GM12878 (cell line): ENCODE measurements around the gene TAGLN. TPM values are rescaled to one million over a fixed set of nuclear protein-coding genes. Genes with fewer than 3 reads are reported as not detected.
A peak's percentile ranks its signal among the peaks of the same experiment; 100 is the strongest.

Source experiments
- ATAC-seq: fragments of 200-7000 bp; cut with Tn5 transposase; 3 replicates; pipeline ENCODE4 v1.9.1; 2020; ENCODE audit warnings: mild to moderate bottlenecking, moderate library complexity
- BruUV-seq: library from RNA; stranded (reverse); fragments of 400-500 nt; replicated peaks from 2 replicates; lab custom pipeline; 2021; lab: Mats Ljungman, UMichigan
- CTCF ChIA-PET: fragments of 300-600 bp; sonication (Branson Sonifier 250); formaldehyde crosslinking; extraction: SDS; loops from one replicate; lab custom pipeline; 2021; ENCODE audit warnings: inconsistent platforms; lab: Yijun Ruan, JAX
- POLR2A ChIA-PET: fragments of 350-600 bp; formaldehyde crosslinking; extraction: SDS; loops from one replicate; lab custom pipeline; 2021; ENCODE audit warnings: inconsistent platforms; lab: Charles Lee
- RAD21 ChIA-PET: fragments of 300-600 bp; sonication (Branson Sonifier 250); formaldehyde crosslinking; loops from one replicate; lab custom pipeline; 2023; ENCODE audit warnings: antibody characterized with exemption; ENCODE audit not compliant: unreplicated experiment; lab: Charles Lee
- SMC1A ChIA-PET: fragments of 300-600 bp; sonication (Branson Sonifier 250); formaldehyde crosslinking; loops from one replicate; lab custom pipeline; 2023; ENCODE audit not compliant: unreplicated experiment, uncharacterized antibody; lab: Charles Lee
- DNase-seq: peaks from one replicate; pipeline ENCODE4 v3.0.0-alpha.2; 2011; ENCODE audit warnings: low read depth, low spot score
- FAIRE-seq: peaks from 3 replicates; lab custom pipeline; 2011; peaks lifted over from hg19 to GRCh38; lab: Jason Lieb, UNC
- H2AFZ ChIP-seq: 2 replicates; pipeline ENCODE4 v1.6.0; 2011; ENCODE audit warnings: low read depth, low read length, control low read depth; ENCODE audit not compliant: control insufficient read depth
- H3K27ac ChIP-seq: 2 replicates; pipeline ENCODE4 v1.5.1; 2011; ENCODE audit warnings: control low read depth; ENCODE audit not compliant: control insufficient read depth, insufficient read depth
- H3K27me3 ChIP-seq, 2 experiments: replicated peaks in 1 of 2; 2 replicates each; pipeline versions ENCODE4 v1.6.0 to v1.6.1; 2011; ENCODE audit warnings: low read length in 1 of 2; ENCODE audit not compliant: control insufficient read depth in 2 of 2, insufficient read depth in 2 of 2
- H3K36me3 ChIP-seq, 2 experiments: 2 replicates each; pipeline ENCODE4 v1.5.1; 2011; ENCODE audit warnings: low read length in 1 of 2; ENCODE audit not compliant: control insufficient read depth in 2 of 2, insufficient read depth in 2 of 2
- H3K4me1 ChIP-seq: 2 replicates; pipeline ENCODE4 v1.6.1; 2011; ENCODE audit warnings: mild to moderate bottlenecking, low read length, moderate library complexity, mixed read lengths; ENCODE audit not compliant: control insufficient read depth, insufficient read depth
- H3K4me2 ChIP-seq: 2 replicates; pipeline ENCODE4 v1.6.0; 2011; ENCODE audit warnings: control low read depth; ENCODE audit not compliant: control insufficient read depth, insufficient read depth
- H3K4me3 ChIP-seq: fragments of 200-600 bp; sonication (generic); 2 replicates; pipeline ENCODE4 v1.5.1; 2016
- H3K79me2 ChIP-seq: 2 replicates; pipeline ENCODE4 v1.6.0; 2011; ENCODE audit warnings: low read length; ENCODE audit not compliant: control insufficient read depth, insufficient read depth
- H3K9ac ChIP-seq: 2 replicates; pipeline ENCODE4 v1.8.0; 2011; ENCODE audit warnings: low read length, control low read depth, mixed read lengths; ENCODE audit not compliant: control insufficient read depth, insufficient read depth
- H3K9me3 ChIP-seq: replicated peaks from 3 replicates; pipeline ENCODE4 v1.5.1; 2011; ENCODE audit warnings: mild to moderate bottlenecking, low read length; ENCODE audit not compliant: control insufficient read depth, insufficient read depth
- H4K20me1 ChIP-seq: 2 replicates; pipeline ENCODE4 v1.6.0; 2011; ENCODE audit not compliant: control insufficient read depth, insufficient read depth
- CBFB ChIP-seq: IDR thresholded peaks from 2 replicates; pipeline ENCODE4 v1.6.1; 2016; ENCODE audit warnings: antibody characterized with exemption, low read depth
- CBX5 ChIP-seq: sonication (generic); IDR thresholded peaks from 2 replicates; pipeline ENCODE4 v1.6.1; 2016; ENCODE audit warnings: low read depth, moderate library complexity, mild to moderate bottlenecking, inconsistent platforms
- EED ChIP-seq: sonication (generic); IDR thresholded peaks from 2 replicates; pipeline ENCODE4 v1.6.1; 2016; ENCODE audit warnings: antibody characterized with exemption, low read depth
- HDAC2 ChIP-seq: fragments of 200-600 bp; sonication (generic); IDR thresholded peaks from 2 replicates; pipeline ENCODE4 v1.6.1; 2017
- IKZF2 ChIP-seq, 2 experiments: fragments of 450-650 bp; IDR thresholded peaks; 2 replicates each; pipeline ENCODE4 v1.6.1; 2017; ENCODE audit warnings: mild to moderate bottlenecking in 2 of 2, moderate library complexity in 2 of 2
- MEF2A ChIP-seq: IDR thresholded peaks from 2 replicates; pipeline ENCODE4 v1.6.1; 2011; ENCODE audit warnings: low read depth, mild to moderate bottlenecking, low read length, moderate library complexity; ENCODE audit not compliant: insufficient read depth
- NFYA ChIP-seq: IDR thresholded peaks from 2 replicates; pipeline ENCODE4 v1.6.1; 2011; ENCODE audit warnings: low read depth, mild to moderate bottlenecking, low read length, improper control_type of control experiment, borderline replicate concordance
- SPI1 ChIP-seq: IDR thresholded peaks from 2 replicates; pipeline ENCODE4 v1.6.1; 2011; ENCODE audit warnings: low read depth, mild to moderate bottlenecking, low read length, moderate library complexity, borderline replicate concordance; ENCODE audit not compliant: insufficient read depth
- SREBF2 ChIP-seq: IDR thresholded peaks from 2 replicates; pipeline ENCODE4 v1.6.1; 2012; ENCODE audit warnings: mild to moderate bottlenecking, low read length
- YY1 ChIP-seq: IDR thresholded peaks from 2 replicates; pipeline ENCODE4 v1.6.1; 2011; ENCODE audit warnings: low read depth, mild to moderate bottlenecking, low read length
- ZNF622 ChIP-seq: fragments of 450-650 bp; IDR thresholded peaks from 2 replicates; pipeline ENCODE4 v1.6.1; 2017; ENCODE audit warnings: mild to moderate bottlenecking, inconsistent platforms
- ZZZ3 ChIP-seq: IDR thresholded peaks from 2 replicates; pipeline ENCODE4 v1.6.1; 2011; ENCODE audit warnings: low read depth; ENCODE audit not compliant: control insufficient read depth, insufficient read length
- WGBS: methylation state at CpG from one replicate; pipeline ENCODE4 v1.1.6; 2016; ENCODE audit warnings: low lambda C conversion rate; ENCODE audit not compliant: insufficient replicate concordance, insufficient coverage; ENCODE audit errors: missing lambda C conversion rate; 5-methylcytosine and 5-hydroxymethylcytosine counted together
- in situ Hi-C: fragments of 300-500 bp; cut with MboI; formaldehyde crosslinking; loops from 9 replicates; pipeline ENCODE4 v1.14.3; 2018; ENCODE audit warnings: mixed read lengths
- intact Hi-C: fragments of 100-400 bp; cut with micrococcal nuclease; formaldehyde crosslinking; loops from one replicate; pipeline ENCODE4 v1.14.2; 2022; ENCODE audit not compliant: unreplicated experiment
- polyA plus RNA-seq, 11 experiments: library from polyadenylated mRNA; depleted of rRNA in 4 of 11; unstranded in 6 of 11; stranded (reverse) in 5 of 11; fragments of >200 nt; fragmentation: Nextera tagmentation in 4 of 11; fragmentation: Illumina TruSeq in 1 of 11; extraction: Ambion mirVana in 4 of 11; extraction: Trizol in 1 of 11; gene quantifications; 1 replicate in 1 of 11; 2 replicates in 10 of 11; pipeline versions ENCODE4 v1.2.1 to v1.2.3, GENCODE V29; 2011 to 2016; ENCODE audit warnings: inconsistent platforms in 2 of 11, missing spikeins in 2 of 11, low read depth in 1 of 11
- total RNA-seq, 4 experiments: library from RNA; depleted of rRNA in 3 of 4; stranded (reverse); fragments of >200 nt in 3 of 4; fragmentation: Illumina TruSeq in 1 of 4; extraction: Trizol in 1 of 4; gene quantifications; 2 replicates each; pipeline versions ENCODE4 v1.2.1 to v1.2.3, GENCODE V29; 2013 to 2021
- TF ChIP-seq, protein P1 (sequence below): IDR thresholded peaks from 2 replicates; pipeline ENCODE4 v1.6.1; 2012; ENCODE audit warnings: improper control_type of control experiment, low read depth, low read length; ENCODE audit not compliant: insufficient replicate concordance
- TF ChIP-seq, protein P2 (sequence below): fragments of 150-350 bp; IDR thresholded peaks from 2 replicates; pipeline ENCODE4 v1.6.1; 2016; ENCODE audit warnings: low read depth, low read length

The TAGLN gene
- total and polyA plus RNA-seq, 10 of the 15 experiments (the other 5 are each of a cell fraction or from before 2014, with no cell fraction given): 0.26 to 4.6 (median 1.7) TPM

DNA sequence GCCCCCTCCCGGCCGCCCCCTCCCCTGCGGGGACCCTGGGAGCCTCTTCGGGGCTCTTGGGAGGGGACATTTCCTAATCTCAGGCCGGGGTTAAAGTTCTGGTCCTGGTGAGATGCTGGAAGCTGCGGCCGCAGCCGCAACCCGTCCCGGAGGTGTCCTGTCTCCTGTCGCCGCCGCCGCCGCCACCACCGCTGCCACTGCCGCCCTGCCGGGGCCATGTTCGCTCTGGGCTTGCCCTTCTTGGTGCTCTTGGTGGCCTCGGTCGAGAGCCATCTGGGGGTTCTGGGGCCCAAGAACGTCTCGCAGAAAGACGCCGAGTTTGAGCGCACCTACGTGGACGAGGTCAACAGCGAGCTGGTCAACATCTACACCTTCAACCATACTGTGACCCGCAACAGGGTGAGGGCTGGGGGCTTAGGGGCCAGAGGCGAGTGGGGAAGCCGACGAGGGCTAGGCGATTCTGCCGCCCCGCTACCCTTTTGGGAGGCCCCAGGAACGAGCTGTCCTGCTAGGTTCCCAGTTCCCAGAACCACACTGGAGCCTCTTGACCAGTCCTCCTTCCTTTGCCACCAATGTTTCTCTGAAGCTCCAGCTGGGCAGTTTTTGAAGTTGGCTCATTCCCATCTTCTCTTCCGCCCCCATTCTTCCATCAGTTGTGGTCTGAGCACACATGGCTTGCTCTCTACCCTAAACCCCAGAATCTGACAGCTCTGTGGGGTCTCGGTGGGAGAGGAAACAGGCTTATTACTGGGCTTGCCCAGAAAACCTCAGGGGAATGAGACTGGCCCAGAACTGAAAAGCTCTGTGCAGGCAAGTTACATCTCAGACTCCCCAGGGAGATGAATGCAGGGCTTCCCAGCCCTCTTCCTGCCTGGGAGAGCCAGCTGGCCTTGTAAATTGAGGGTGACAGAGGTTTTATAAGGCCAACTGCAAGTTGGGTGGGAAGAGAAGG is 19.8 kb upstream of the TAGLN start:
- ChIA-PET CTCF (interaction anchor here (0.6 to 10.3 kb wide), 29 partner anchors 8 to 1749 kb away, joined by 3 to 422 read pairs (median 6); partner anchors contain the start of genes APOA5, CEP164, PAFAH1B2 and PCSK7), RAD21 (interaction anchor here (0.9 to 6.9 kb wide), 21 partner anchors 9 to 809 kb away, joined by 3 to 159 read pairs (median 4); partner anchors contain the start of genes APOA5, CEP164, PAFAH1B2 and PCSK7), POLR2A (interaction anchor here (0.6 to 5.5 kb wide), 21 partner anchors 10 to 636 kb away, joined by 3 to 51 read pairs (median 4); partner anchors contain the start of genes CEP164, PAFAH1B2, PCSK7 and RNF214), SMC1A (interaction anchor here (0.7 to 6.9 kb wide), 25 partner anchors 7 to 393 kb away, joined by 3 to 187 read pairs (median 5); partner anchors contain the start of genes PAFAH1B2, PCSK7, RNF214 and SIK3)
- H3K9me3 ChIP-seq: no peaks in the 10 kb centered on the region
- intact Hi-C loops: no loop called here
- H3K36me3 ChIP-seq: peaks cover 2 to 8% of the 10 kb centered on the region in 2 experiments; a peak in 3 of 4 replicates
- H3K27me3 ChIP-seq: no peaks in the 10 kb centered on the region
- peaks cover 15% of the 10 kb centered on the region for H3K4me1 ChIP-seq
- H3K79me2 ChIP-seq: peaks cover 8% of the 10 kb centered on the region
- H2AFZ ChIP-seq: peak overlapping the region; percentile 96
- ATAC-seq (peak; percentile 63), DNase-seq (peak; percentile 45), FAIRE-seq (no peak)
- peak overlapping the region; percentile 87 for H3K9ac ChIP-seq
- BruUV-seq: TSS peak; percentile 81
- H3K4me3 ChIP-seq: peak overlapping the region; percentile 90
- WGBS: under 1% methylated on average over 34 of the region's 39 CpGs
- peak overlapping the region; percentile 73 for H3K27ac ChIP-seq
- peak overlapping the region; percentile 99 for H3K4me2 ChIP-seq
- in situ Hi-C loops: no loop called here
- H4K20me1 ChIP-seq: no peaks in the 10 kb centered on the region
- TF ChIP-seq EED: peak; percentile 33; the same call in 1 of the 2 replicates
- TF ChIP-seq MEF2A: no peak
- no peak for TF ChIP-seq SREBF2
- no peak for TF ChIP-seq CBX5
- TF ChIP-seq IKZF2 (IDR thresholded peaks at IDR 0.05): peak; percentile 46 to 54; a peak in 2 of 4 replicates
- TF ChIP-seq ZNF622: no peak
- TF ChIP-seq, protein P1, sequence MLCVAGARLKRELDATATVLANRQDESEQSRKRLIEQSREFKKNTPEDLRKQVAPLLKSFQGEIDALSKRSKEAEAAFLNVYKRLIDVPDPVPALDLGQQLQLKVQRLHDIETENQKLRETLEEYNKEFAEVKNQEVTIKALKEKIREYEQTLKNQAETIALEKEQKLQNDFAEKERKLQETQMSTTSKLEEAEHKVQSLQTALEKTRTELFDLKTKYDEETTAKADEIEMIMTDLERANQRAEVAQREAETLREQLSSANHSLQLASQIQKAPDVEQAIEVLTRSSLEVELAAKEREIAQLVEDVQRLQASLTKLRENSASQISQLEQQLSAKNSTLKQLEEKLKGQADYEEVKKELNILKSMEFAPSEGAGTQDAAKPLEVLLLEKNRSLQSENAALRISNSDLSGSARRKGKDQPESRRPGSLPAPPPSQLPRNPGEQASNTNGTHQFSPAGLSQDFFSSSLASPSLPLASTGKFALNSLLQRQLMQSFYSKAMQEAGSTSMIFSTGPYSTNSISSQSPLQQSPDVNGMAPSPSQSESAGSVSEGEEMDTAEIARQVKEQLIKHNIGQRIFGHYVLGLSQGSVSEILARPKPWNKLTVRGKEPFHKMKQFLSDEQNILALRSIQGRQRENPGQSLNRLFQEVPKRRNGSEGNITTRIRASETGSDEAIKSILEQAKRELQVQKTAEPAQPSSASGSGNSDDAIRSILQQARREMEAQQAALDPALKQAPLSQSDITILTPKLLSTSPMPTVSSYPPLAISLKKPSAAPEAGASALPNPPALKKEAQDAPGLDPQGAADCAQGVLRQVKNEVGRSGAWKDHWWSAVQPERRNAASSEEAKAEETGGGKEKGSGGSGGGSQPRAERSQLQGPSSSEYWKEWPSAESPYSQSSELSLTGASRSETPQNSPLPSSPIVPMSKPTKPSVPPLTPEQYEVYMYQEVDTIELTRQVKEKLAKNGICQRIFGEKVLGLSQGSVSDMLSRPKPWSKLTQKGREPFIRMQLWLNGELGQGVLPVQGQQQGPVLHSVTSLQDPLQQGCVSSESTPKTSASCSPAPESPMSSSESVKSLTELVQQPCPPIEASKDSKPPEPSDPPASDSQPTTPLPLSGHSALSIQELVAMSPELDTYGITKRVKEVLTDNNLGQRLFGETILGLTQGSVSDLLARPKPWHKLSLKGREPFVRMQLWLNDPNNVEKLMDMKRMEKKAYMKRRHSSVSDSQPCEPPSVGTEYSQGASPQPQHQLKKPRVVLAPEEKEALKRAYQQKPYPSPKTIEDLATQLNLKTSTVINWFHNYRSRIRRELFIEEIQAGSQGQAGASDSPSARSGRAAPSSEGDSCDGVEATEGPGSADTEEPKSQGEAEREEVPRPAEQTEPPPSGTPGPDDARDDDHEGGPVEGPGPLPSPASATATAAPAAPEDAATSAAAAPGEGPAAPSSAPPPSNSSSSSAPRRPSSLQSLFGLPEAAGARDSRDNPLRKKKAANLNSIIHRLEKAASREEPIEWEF: peak; percentile 54
- TF ChIP-seq CBFB: no peak
- TF ChIP-seq, protein P2, sequence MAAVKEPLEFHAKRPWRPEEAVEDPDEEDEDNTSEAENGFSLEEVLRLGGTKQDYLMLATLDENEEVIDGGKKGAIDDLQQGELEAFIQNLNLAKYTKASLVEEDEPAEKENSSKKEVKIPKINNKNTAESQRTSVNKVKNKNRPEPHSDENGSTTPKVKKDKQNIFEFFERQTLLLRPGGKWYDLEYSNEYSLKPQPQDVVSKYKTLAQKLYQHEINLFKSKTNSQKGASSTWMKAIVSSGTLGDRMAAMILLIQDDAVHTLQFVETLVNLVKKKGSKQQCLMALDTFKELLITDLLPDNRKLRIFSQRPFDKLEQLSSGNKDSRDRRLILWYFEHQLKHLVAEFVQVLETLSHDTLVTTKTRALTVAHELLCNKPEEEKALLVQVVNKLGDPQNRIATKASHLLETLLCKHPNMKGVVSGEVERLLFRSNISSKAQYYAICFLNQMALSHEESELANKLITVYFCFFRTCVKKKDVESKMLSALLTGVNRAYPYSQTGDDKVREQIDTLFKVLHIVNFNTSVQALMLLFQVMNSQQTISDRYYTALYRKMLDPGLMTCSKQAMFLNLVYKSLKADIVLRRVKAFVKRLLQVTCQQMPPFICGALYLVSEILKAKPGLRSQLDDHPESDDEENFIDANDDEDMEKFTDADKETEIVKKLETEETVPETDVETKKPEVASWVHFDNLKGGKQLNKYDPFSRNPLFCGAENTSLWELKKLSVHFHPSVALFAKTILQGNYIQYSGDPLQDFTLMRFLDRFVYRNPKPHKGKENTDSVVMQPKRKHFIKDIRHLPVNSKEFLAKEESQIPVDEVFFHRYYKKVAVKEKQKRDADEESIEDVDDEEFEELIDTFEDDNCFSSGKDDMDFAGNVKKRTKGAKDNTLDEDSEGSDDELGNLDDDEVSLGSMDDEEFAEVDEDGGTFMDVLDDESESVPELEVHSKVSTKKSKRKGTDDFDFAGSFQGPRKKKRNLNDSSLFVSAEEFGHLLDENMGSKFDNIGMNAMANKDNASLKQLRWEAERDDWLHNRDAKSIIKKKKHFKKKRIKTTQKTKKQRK: no peak
- TF ChIP-seq SPI1: no peak
- TF ChIP-seq YY1: peak; percentile 60; the same call in 1 of the 2 replicates
- no peak for TF ChIP-seq HDAC2
- TF ChIP-seq ZZZ3: no peak
- TF ChIP-seq NFYA: no peak
